ENCODE measurements around the gene TOPBP1.

DNA sequence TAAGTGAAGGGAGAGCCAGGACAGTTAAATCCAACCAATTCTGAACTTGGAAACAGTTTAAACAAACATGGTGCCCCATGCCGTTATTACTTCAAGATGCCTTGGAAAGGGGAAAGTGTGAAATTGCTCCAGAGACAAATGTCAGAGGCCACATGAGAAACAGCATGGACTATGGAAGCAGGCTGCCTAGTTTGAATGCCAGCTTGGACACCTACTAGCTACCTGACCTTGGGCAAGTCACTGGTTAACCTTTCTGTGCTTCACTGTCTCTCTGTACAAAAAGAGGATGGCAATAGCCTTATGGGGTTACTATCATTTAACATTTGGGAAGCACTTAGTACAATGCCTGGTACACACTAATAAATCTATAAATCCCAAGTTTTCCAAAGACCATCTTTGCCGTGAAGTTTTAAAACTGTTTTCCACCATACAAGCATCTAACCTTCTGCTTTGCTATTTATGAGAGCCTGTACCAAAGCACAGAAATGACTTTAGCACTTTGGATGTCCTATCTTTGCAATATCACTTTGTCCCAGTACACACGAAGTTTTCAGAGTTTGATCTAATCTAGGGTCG lies 8.3 kb upstream of the TOPBP1 start:
- TF ChIP-seq POLR2AphosphoS5 (IDR thresholded peaks at IDR 0.05) (no peak), CTCF (IDR thresholded peaks at IDR 0.05) (no peak), EP300 (IDR thresholded peaks at IDR 0.05) (no peak)

Measured in esophagus muscularis mucosa (tissue), 4 donors.